Measurements from ENCODE around the gene ACRBP.

DNA sequence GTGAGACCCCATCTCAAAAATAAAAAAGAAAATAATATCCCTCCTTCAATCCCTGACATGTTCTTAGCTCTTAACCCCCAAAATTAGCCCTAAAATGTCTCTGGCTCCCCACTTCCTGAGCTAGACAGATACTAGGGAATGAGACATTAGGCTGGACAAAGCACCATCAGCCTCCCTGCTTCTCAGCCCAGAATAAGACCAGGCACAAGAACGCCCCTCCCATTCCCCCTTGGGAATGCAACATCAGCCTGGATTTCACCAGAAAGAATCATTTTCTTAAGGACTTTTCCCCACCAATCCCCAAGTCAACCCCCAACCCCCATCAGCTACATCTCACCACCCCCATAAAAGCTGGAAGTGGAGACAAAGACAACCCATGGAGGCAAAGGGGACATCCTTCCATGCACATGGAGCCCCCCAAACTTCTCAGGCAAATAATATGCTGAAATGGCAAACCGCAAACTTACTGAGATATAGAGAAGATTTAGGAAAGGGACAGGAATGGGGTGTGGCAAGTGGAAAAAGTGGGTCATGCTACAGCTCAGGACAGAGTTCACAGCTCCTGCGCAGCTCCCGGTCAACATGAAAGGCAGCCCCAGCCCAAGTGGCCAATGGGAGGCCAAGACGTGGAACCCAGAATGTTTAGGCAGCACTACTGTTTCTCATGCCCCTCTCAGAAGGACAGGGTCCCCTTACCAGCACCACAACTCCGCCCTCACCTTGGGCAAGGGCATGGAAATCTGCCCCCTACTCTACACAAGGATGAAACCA is 42.8 kb downstream of the ACRBP start:
- TF ChIP-seq, protein P1, sequence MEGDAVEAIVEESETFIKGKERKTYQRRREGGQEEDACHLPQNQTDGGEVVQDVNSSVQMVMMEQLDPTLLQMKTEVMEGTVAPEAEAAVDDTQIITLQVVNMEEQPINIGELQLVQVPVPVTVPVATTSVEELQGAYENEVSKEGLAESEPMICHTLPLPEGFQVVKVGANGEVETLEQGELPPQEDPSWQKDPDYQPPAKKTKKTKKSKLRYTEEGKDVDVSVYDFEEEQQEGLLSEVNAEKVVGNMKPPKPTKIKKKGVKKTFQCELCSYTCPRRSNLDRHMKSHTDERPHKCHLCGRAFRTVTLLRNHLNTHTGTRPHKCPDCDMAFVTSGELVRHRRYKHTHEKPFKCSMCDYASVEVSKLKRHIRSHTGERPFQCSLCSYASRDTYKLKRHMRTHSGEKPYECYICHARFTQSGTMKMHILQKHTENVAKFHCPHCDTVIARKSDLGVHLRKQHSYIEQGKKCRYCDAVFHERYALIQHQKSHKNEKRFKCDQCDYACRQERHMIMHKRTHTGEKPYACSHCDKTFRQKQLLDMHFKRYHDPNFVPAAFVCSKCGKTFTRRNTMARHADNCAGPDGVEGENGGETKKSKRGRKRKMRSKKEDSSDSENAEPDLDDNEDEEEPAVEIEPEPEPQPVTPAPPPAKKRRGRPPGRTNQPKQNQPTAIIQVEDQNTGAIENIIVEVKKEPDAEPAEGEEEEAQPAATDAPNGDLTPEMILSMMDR (conservative IDR thresholded peaks at IDR 0.05): no peak
- no peak for TF ChIP-seq ZFX (IDR thresholded peaks at IDR 0.05)

All from C4-2B (cell line).